LNCaP clone FGC (cell line): ENCODE measurements around the gene SGSH.

Experiments used
- DNase-seq: peaks from one replicate; pipeline ENCODE4 v3.0.0-alpha.2; 2011; ENCODE audit warnings: low read depth
- H3K4me3 ChIP-seq: 2 replicates; pipeline ENCODE4 v1.5.1; 2011; ENCODE audit warnings: mild to moderate bottlenecking, low read depth, low read length, control low read depth
- TF ChIP-seq, protein P1 (sequence below): IDR thresholded peaks from 2 replicates; pipeline ENCODE4 v1.5.1; 2012; ENCODE audit warnings: mild to moderate bottlenecking; ENCODE audit not compliant: control insufficient read depth, insufficient read depth; ENCODE audit errors: extremely low read depth

Gene SGSH

DNA sequence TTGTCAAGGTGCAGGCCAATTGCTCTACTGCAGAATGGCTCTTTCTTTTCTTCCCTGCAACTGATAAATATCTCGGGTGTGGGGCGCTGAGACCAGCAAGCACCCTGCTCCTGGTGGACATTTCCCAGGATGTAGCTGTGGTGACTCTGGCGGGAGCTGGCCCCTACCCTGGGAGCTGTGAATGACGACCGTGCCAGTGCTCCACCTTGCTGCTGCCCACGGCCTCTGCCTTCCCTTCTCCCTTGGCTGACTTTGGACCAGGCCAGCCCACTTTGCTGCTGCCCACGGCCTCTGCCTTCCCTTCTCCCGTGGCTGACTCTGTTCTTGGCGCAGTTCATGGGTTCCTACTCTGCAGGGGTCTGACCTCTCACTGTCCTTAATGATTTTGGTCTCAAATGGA, 34.2 kb downstream of the SGSH start:
- H3K4me3 ChIP-seq: no peak overlapping the region
- DNase-seq: no peak
- TF ChIP-seq, protein P1, sequence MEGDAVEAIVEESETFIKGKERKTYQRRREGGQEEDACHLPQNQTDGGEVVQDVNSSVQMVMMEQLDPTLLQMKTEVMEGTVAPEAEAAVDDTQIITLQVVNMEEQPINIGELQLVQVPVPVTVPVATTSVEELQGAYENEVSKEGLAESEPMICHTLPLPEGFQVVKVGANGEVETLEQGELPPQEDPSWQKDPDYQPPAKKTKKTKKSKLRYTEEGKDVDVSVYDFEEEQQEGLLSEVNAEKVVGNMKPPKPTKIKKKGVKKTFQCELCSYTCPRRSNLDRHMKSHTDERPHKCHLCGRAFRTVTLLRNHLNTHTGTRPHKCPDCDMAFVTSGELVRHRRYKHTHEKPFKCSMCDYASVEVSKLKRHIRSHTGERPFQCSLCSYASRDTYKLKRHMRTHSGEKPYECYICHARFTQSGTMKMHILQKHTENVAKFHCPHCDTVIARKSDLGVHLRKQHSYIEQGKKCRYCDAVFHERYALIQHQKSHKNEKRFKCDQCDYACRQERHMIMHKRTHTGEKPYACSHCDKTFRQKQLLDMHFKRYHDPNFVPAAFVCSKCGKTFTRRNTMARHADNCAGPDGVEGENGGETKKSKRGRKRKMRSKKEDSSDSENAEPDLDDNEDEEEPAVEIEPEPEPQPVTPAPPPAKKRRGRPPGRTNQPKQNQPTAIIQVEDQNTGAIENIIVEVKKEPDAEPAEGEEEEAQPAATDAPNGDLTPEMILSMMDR: no peak

- TF ChIP-seq, protein P1: no peak
- no peak for DNase-seq
- H3K4me3 ChIP-seq: no peak overlapping the region
These were observed 35.8 kb downstream of the SGSH start for GRCh38 chr17:80184423-80184714.

GRCh38 chr17:80183581-80184422, 36.3 kb downstream of the SGSH start:
- no peak for DNase-seq
- TF ChIP-seq, protein P1: no peak
- H3K4me3 ChIP-seq: no peak overlapping the region

- TF ChIP-seq, protein P1: no peak
- no peak for DNase-seq
- no peak overlapping the region for H3K4me3 ChIP-seq
These were observed 37.3 kb downstream of the SGSH start for GRCh38 chr17:80182845-80183223.

DNA sequence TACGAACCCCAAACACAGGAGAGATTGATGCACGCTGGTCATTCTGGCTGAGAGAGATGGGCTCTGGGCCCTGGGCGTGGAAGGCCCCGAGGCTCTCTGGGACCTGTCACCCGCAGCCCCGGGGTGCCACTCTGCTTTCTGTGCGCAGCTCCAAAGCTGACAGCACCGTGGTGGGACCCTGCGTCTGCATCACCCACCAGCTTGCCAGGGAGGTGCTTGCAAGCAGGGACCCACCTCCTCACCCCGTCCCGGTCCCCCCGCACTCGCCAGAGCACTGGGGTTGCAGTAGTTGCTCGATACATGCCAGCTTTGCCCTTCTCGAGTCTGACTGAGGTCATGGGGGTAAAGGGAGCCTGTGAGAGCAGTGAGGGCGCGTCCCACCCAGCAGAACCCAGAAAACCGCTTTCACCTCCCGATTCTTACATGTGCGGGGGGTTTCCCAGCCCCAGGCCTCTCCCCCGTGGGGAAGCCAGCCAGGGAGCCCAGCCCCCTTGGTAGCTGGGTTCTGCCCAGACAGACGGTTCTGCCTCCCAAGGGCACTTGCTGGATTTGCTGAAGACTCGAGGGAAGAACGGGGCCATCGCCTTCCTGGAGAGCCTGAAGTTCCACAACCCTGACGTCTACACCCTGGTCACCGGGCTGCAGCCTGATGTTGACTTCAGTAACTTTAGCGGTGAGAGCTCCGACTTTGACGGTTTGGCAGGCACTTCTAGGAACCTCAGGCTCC, 37.9 kb downstream of the SGSH start:
- no peak overlapping the region for H3K4me3 ChIP-seq
- DNase-seq: no peak
- TF ChIP-seq, protein P1: no peak

DNA sequence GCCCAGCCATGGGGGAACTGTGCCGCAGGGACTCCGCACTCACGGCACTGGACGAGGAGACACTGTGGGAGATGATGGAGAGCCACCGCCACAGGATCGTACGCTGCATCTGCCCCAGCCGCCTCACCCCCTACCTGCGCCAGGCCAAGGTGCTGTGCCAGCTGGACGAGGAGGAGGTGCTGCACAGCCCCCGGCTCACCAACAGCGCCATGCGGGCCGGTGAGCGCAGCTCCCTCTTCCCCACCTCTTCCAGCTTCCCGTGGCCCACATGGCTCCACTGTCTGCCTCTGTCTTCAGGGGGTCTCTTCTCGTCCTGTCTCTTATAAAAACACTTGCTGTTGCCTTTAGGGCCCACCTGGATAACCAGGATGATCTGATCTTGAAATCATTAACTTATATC, 38.7 kb downstream of the SGSH start:
- DNase-seq: no peak
- TF ChIP-seq, protein P1: no peak
- no peak overlapping the region for H3K4me3 ChIP-seq

DNA sequence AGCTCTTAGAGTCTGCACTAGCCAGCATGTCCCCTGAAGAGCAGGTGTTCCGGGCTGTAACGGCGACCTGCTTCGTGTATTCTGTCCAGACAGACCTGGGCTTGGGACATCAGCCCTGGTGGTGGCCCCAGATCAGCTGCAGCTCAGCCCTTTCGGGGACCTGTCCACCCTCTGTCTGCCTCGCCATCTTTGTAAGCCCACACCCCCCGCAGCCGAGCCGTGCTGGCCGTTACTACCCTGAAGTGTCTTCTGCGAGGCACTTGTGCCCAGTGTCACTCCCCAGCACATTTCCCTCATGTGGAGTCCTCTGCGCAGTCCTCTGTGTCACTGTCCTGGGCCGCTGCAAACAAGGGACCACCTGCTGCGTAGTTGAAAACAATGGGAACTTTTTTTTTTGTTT, 39.9 kb downstream of the SGSH start:
- no peak overlapping the region for H3K4me3 ChIP-seq
- DNase-seq: no peak
- TF ChIP-seq, protein P1: no peak
